GM19099 (cell line): ENCODE data around the gene ELOVL2.

Experiments
- POLR2A ChIP-seq: IDR thresholded peaks from 3 replicates; pipeline ENCODE4 v1.6.1; 2011; ENCODE audit warnings: low read depth; ENCODE audit not compliant: insufficient read length; ENCODE audit errors: extremely low read depth

ELOVL2 gene

DNA sequence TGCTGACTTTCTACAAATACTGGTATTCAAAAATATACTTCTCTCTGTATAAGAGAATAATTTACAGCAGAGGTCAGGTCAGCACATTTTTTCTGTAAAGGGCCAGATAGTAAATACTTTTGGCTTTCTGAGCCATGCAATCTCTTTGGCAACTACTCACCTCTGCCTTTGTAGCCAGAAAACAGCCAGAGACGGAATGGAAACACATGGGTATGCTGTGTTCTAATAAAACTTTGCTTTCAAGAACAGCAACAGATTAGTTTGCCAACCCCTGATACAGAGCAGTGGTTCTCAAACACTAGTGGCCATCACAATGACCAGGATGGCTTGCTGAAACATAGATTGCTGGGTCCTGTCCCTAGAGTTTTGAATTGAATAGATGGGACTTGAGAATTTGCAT is 111.0 kb downstream of the ELOVL2 start:
- no peak for TF ChIP-seq POLR2A
